Activated T-cell treated with anti-CD3 and anti-CD28 coated beads, Interleukin-2, amount 50 U/mL, for 1 hour (primary cell): ENCODE data around the gene HOXA2.

Source experiments
- DNase-seq: peaks from one replicate; pipeline ENCODE4 v3.0.0-alpha.2; 2020

HOXA2 gene

GRCh38 chr7:27102581-27103442 lies at the start of gene HOXA2:
HOXA2 (minus strand) TSS chr7:27102683; CDS start chr7:27102500, 183 bp downstream.
- DNase-seq: no peak

DNA sequence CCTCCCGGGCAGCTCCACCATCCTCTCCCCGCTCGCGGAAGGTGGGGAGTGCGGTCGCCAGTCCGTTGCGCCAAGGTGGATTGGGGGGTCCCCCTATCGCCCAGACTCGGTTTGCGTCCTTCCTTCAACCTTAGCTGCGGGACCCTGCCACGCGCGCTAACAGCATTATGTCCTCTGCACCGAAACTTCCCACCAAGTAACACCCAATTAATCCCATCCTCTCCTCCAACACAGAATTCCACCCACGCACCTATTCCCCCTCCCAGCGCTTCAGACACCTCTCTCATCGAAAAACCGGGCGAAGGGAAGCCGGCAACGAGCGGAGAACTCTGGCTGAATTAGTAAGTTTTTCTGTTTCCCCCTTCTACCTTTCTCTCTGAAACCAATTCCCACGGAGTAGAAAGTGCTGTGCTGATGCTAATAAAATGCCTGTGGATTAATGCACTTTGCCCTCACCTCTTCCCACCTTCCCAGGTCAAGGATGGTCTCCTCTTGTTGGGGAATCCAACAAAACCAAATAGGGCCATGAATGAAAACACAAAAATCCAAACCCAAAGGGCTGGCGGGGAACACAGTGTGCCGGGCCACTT lies 49.0 kb upstream of the HOXA2 start:
- DNase-seq: no peak

DNA sequence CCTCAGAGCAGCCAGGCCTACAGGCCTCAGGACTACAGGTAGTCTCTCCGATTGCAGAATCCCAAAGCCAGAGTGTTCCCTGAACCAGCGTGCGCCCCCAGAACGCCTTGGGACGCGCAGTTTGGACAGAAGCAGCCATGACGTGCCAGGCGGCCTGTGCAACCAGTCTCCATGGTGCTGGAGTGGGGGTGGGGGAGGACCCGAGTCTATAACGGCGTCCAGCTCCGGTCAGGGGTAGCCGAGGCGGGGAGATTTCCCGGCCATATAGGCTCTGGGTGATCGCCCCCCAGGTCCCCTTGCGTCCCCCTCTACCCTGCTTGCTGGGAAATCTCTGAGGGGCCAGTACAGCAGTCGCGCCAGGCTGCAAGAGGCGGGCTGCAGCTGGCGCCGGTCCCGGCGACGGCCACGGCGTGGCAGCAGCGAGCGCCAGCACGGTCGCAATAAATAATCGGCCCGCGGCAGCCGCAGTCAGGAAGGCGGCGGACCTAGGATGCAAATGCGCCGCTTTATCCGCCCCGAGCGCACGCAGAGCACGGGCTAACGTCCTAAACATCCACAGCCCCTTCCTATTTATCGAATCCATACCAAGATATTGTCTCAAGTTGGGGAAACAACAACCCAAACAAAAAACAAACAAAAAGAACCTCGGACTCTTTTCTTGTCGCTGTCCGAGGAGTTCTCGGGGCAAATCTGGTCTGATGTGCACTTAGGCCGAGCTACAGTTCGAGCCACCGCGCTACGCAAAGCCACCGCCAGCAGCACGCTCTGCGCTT lies 48.3 kb upstream of the HOXA2 start:
- DNase-seq: peak; percentile 74

DNA sequence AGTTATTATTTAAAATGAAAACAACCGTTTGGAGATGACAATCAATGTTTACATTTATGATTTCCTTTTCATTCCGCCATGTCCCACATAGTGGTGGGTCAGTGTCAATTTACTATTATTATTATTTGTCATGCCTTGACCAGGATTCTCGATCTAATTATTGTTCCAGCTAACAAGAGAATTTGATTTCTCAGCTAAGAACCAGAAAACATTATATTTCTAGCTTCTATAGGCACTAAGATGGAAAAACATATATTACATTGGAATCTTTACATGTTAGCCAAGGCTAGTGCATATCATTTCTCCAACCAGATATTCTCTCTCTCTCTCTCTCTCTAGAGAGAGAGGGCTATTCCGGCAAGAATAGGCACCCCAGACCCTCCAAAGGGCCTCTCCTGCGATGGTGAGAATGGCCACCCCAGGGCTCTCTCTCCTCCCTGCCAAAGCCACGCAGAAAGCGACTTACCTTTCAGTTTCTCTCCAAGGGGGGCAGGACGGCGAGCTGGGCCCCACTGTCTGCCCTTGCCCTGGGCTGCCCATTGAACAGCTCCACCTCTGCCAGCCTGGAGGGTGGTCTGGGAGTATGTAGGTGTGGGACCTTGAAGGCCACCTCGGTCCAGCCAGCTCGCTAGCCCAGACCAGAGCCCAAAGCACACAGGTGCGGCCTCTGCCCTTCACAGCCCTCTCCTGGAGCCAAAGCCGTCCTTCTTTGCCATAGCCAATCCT lies 47.5 kb upstream of the HOXA2 start:
- no peak for DNase-seq

- DNase-seq: no peak
These were observed 46.5 kb upstream of the HOXA2 start for GRCh38 chr7:27148756-27149641.

- no peak for DNase-seq
These were observed 45.7 kb upstream of the HOXA2 start for GRCh38 chr7:27148031-27148755.

- DNase-seq: no peak
These were observed 44.9 kb upstream of the HOXA2 start, which contains the start of gene HOXA6 for GRCh38 chr7:27147199-27148030. HOXA6 (minus strand) TSS chr7:27147774; CDS start chr7:27147749, 25 bp downstream.

GRCh38 chr7:27146491-27147198 lies 44.2 kb upstream of the HOXA2 start:
- no peak for DNase-seq

DNA sequence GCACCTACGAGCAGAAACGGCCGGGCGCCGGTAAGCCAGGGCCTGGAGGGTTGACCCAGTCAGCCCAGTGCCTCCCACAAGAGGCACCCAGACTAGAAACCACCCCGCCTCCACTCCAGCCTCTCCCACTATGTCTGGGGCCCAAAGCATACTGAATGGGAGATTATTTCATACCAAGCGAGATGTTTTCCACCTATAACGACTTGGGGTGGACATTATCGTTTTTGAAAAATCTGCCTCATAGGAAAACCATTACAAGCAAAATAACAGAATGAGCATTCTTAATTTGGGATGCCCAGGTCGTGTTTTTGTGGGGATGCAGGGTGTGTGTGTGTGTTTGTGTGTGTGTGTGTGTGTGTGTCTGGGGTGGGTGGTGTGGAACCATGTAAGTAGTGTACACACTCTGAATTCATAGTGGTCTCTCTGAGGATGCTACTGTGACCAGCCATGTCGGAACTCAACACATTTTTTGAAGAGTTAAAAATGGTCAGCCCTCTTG lies 43.5 kb upstream of the HOXA2 start:
- DNase-seq: no peak

DNA sequence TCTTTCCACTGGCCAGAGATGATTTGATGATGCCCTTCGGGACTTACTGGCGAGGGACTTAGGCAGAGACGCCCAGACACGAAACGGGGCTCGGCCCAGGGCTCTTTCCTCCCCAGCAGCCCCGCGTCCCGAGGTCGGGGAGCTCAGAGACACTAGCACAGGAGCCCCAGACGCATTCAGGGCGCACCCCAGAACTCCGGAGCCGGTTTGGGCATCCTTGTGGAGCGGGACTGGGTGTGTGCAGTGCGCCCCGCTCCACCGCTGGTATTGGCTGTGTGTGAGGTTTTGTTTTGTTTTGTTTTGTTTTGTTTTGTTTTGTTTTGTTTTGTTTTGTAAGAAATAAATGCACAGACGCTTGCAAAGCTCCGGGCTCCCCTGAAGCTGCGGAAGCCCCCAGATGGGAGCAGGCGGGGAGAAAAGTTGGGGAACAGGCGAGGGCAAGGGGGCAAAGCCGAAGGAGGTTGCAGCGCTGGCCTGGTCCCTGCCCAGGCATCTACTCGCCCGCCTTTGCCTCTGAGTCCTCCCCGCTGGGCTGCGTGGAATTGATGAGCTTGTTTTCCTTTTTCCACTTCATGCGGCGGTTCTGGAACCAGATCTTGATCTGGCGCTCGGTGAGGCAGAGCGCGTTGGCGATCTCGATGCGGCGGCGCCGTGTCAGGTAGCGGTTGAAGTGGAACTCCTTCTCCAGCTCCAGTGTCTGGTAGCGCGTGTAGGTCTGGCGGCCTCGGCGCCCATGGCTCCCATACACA lies 42.9 kb upstream of the HOXA2 start:
- no peak for DNase-seq

DNA sequence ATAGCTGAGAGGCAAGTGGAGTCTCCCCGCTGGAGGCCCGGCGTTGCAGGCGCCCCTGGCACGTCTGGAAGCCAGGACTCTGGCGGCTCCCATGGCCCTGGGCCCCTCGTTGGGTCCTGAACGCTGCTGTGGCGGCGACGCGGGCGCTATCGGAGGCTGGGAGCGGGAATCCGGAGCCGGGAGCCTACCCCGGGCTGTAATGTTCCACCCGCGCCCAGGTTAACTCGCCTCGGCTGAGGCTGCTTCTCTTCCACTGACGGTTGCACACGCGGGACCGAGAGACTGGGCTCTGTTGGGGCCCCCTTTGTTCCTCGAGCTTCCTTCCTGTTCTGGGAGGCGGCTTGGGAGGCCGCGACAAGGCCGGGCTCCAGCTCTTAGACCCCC lies 42.3 kb upstream of the HOXA2 start:
- no peak for DNase-seq

DNA sequence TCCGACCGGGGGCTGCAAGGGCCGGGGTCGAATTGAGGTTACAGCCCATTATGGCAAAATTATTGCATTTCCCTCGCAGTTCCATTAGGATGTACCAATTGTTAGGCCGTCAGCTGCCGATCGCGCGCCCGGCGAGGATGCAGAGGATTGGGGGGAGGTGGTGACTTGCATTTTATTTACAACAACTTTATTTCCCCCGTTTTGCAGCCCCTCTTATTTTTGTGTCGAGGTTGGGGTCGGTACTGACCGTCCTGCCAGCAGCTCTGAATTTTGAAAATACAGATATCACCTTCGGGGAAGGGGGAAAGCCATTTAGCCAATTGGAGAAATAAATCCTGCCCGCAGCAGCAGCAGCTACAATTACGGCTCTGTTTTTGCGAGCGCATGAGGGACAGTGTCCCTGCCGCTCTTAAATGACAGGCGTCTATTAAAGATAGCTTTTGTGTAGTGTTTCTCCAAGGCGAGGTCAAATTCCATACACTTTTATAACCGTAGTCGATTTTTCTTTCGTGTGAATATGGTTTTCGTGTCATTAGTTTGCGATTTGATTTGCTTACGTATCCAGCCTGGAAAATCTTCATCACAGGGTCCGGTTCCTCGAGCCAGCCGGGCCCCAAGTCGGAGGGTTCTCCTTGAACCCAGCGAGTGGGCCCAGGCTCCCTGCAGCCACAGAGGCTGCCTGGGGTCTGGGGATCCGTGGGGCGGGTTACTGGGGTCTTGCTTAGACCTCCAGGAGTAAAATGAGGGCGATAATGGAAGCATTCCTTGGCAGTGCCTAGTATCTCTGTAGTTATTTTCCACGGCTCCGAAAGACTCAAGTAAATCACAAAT lies 41.7 kb upstream of the HOXA2 start:
- DNase-seq: no peak

- DNase-seq: no peak
These were observed 40.8 kb upstream of the HOXA2 start, which contains the start of gene HOXA5 for GRCh38 chr7:27143023-27143949. HOXA5 (minus strand) TSS chr7:27143681; CDS start chr7:27143607, 74 bp downstream.

DNA sequence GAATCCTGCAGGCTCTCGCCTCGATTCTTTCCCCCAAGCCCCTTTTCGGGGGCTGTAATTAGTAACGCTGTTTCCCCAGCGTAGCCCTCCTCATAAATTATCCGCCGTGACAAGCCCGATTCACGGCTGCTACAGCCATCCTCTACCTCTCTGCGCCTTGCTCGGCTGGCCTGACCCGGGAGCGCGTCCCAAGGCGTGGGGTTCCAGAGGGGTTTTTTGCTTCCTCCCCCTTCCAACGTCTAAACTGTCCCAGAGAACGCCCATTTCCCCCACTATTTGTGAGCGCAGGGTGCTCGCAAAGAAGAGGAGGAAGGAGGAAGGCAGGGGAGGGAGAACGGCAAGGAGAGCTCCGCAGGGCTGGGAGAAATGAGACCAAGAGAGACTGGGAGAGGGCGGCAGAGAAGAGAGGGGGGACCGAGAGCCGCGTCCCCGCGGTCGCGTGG lies 40.1 kb upstream of the HOXA2 start:
- DNase-seq: no peak

DNA sequence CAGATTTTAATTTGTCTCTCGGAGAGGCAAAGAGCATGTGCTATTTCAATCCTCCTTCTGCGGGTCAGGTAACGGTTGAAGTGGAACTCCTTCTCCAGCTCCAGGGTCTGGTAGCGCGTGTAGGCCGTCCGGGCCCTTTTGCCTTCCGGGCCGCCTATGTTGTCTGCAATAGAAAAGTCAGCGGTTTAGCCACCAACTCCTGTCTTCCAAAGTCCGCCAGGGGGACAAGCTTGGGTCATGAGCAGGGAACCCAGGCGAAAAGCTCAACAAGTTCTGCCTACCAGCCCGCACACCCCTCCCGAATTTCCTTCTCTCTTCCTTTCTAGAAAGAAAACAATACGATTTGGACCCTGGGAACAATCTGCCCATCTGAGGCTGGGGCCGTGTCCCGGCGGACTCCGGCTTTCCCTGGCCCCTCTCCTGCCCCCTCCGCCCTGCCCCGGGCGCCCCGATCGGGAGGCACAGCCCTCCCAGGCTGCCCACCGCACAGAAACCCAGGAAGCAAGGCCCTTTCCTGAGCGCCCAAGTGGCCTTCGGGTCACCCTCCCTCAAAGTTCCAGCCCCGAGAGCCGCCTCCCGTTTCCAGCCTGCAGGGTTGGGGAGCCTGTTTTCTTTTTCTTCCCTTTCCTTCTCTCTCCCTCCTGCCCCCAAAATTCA lies 39.6 kb upstream of the HOXA2 start:
- no peak for DNase-seq
